WTC11 (cell line): ENCODE data around the gene GNAI1. TPM values are rescaled to one million over a fixed set of nuclear protein-coding genes. Genes with fewer than 3 reads are reported as not detected.

ENCODE experiments used
- ATAC-seq: fragments of 200-7000 bp; cut with Tn5 transposase; 2 replicates; pipeline ENCODE4 v1.10.0; 2021; ENCODE audit warnings: mild to moderate bottlenecking, moderate library complexity
- CTCF ChIA-PET: fragments of 300-600 bp; sonication (Branson Sonifier 250); formaldehyde crosslinking; loops from one replicate; lab custom pipeline; 2021; ENCODE audit warnings: antibody characterized with exemption; lab: Charles Lee
- POLR2A ChIA-PET: fragments of 350-600 bp; sonication (Branson Sonifier 250); formaldehyde crosslinking; loops from one replicate; lab custom pipeline; 2021; ENCODE audit warnings: antibody characterized with exemption; lab: Charles Lee
- DNase-seq: peaks from one replicate; pipeline ENCODE4 v3.0.0; 2021; ENCODE audit warnings: low spot score
- H3K27ac Mint-ChIP-seq: 2 replicates; pipeline ENCODE4 v1.8.0; 2021; ENCODE audit warnings: mixed read lengths
- H3K27me3 Mint-ChIP-seq: 2 replicates; pipeline ENCODE4 v1.8.0; 2021; ENCODE audit warnings: low read depth, mild to moderate bottlenecking, moderate library complexity, mixed read lengths
- H3K36me3 Mint-ChIP-seq: 2 replicates; pipeline ENCODE4 v1.8.0; 2021; ENCODE audit warnings: mixed read lengths
- H3K4me1 Mint-ChIP-seq: 2 replicates; pipeline ENCODE4 v1.8.0; 2022; ENCODE audit warnings: mixed read lengths
- H3K4me3 Mint-ChIP-seq: 2 replicates; pipeline ENCODE4 v1.8.0; 2021; ENCODE audit warnings: mild to moderate bottlenecking, moderate library complexity, mixed read lengths
- H3K9me3 Mint-ChIP-seq: 2 replicates; pipeline ENCODE4 v1.8.0; 2021; ENCODE audit warnings: mixed read lengths
- ATF2 ChIP-seq: sonication (generic); formaldehyde crosslinking; IDR thresholded peaks from 2 replicates; pipeline ENCODE4 v1.8.1; 2022; ENCODE audit warnings: low read depth, missing genetic modification reagents, borderline replicate concordance
- CBFB ChIP-seq: sonication (generic); formaldehyde crosslinking; IDR thresholded peaks from 2 replicates; pipeline ENCODE4 v1.8.1; 2022; ENCODE audit warnings: mild to moderate bottlenecking, low read depth, missing genetic modification reagents
- ELF4 ChIP-seq: sonication (generic); formaldehyde crosslinking; IDR thresholded peaks from 2 replicates; pipeline ENCODE4 v1.8.1; 2022; ENCODE audit warnings: low read depth, mild to moderate bottlenecking, moderate library complexity, missing genetic modification reagents
- ESRRA ChIP-seq: sonication (generic); formaldehyde crosslinking; IDR thresholded peaks from 2 replicates; pipeline ENCODE4 v1.8.1; 2022; ENCODE audit warnings: mild to moderate bottlenecking, missing genetic modification reagents, borderline replicate concordance
- FOXK1 ChIP-seq: sonication (generic); formaldehyde crosslinking; IDR thresholded peaks from 2 replicates; pipeline ENCODE4 v1.8.0; 2022; ENCODE audit warnings: mild to moderate bottlenecking, moderate library complexity, missing genetic modification reagents
- FOXP1 ChIP-seq: sonication (generic); formaldehyde crosslinking; IDR thresholded peaks from 2 replicates; pipeline ENCODE4 v1.8.0; 2022; ENCODE audit warnings: missing genetic modification reagents, mild to moderate bottlenecking, moderate library complexity, borderline replicate concordance
- GRHL2 ChIP-seq: fragments of 250-450 bp; sonication (Bioruptor Pico); IDR thresholded peaks from 2 replicates; pipeline ENCODE4 v1.8.0; 2022; ENCODE audit warnings: mild to moderate bottlenecking, moderate library complexity; ENCODE audit not compliant: insufficient replicate concordance, severe bottlenecking
- NR1H2 ChIP-seq: sonication (generic); formaldehyde crosslinking; IDR thresholded peaks from 2 replicates; pipeline ENCODE4 v1.9.0; 2021; ENCODE audit warnings: mild to moderate bottlenecking, moderate library complexity, missing genetic modification reagents
- NR2C2 ChIP-seq: sonication (generic); formaldehyde crosslinking; IDR thresholded peaks from 2 replicates; pipeline ENCODE4 v1.8.0; 2022; ENCODE audit warnings: mild to moderate bottlenecking, missing genetic modification reagents
- PRRX2 ChIP-seq: fragments of 250-450 bp; sonication (Bioruptor Pico); IDR thresholded peaks from 2 replicates; pipeline ENCODE4 v1.8.0; 2021; ENCODE audit warnings: mild to moderate bottlenecking
- RORB ChIP-seq: fragments of 250-450 bp; sonication (Bioruptor Pico); IDR thresholded peaks from 2 replicates; pipeline ENCODE4 v1.9.0; 2021; ENCODE audit warnings: mild to moderate bottlenecking
- TP53 ChIP-seq: sonication (generic); formaldehyde crosslinking; IDR thresholded peaks from 2 replicates; pipeline ENCODE4 v1.8.1; 2023; ENCODE audit warnings: mild to moderate bottlenecking, missing genetic modification reagents
- ZBTB21 ChIP-seq: sonication (generic); formaldehyde crosslinking; IDR thresholded peaks from 2 replicates; pipeline ENCODE4 v1.8.1; 2023; ENCODE audit warnings: mild to moderate bottlenecking, missing genetic modification reagents, borderline replicate concordance
- ZNF138 ChIP-seq: sonication (generic); formaldehyde crosslinking; conservative IDR thresholded peaks from 2 replicates; pipeline ENCODE4 v1.8.1; 2022; ENCODE audit warnings: mild to moderate bottlenecking, moderate library complexity, missing genetic modification reagents
- ZNF532 ChIP-seq: fragments of 250-450 bp; sonication (Bioruptor Pico); IDR thresholded peaks from 2 replicates; pipeline ENCODE4 v1.9.0; 2021; ENCODE audit warnings: mild to moderate bottlenecking, borderline replicate concordance
- ZNF671 ChIP-seq: fragments of 250-450 bp; sonication (Bioruptor Pico); IDR thresholded peaks from 2 replicates; pipeline ENCODE4 v1.8.0; 2021; ENCODE audit warnings: mild to moderate bottlenecking
- ZSCAN18 ChIP-seq: fragments of 250-450 bp; sonication (Bioruptor Pico); IDR thresholded peaks from 2 replicates; pipeline ENCODE4 v2.1.2; 2022; ENCODE audit warnings: mild to moderate bottlenecking, moderate library complexity
- total RNA-seq: library from RNA; stranded (reverse); gene quantifications from 3 replicates; pipeline ENCODE4 v1.2.3, GENCODE V29; 2021

The GNAI1 gene
- total RNA-seq, 1 experiment from 2014 or later: 26.7 TPM

GRCh38 chr7:80106498-80107113 is 28.0 kb upstream of the GNAI1 start:
- Mint-ChIP-seq H3K4me3 (no peak overlapping the region), H3K36me3 (no peaks in the 10 kb centered on the region), H3K4me1 (peaks cover 22% of the 10 kb centered on the region), H3K27ac (no peak overlapping the region), H3K9me3 (peaks cover 4% of the 10 kb centered on the region; the same call in 1 of the 2 replicates), H3K27me3 (no peaks in the 10 kb centered on the region)
- ChIA-PET CTCF (interaction anchor here (0.8 kb wide), 1 partner anchor 21 kb away, joined by 3 read pairs; no protein-coding TSS in a partner anchor), POLR2A (no interaction called here)
- ATAC-seq: no peak
- no peak for DNase-seq
- TF ChIP-seq TP53 (CRISPR knock-in tag) (no peak), ZBTB21 (CRISPR knock-in tag) (no peak), ATF2 (CRISPR knock-in tag) (no peak)

- DNase-seq (no peak), ATAC-seq (no peak)
- CTCF ChIA-PET: interaction anchor here (0.8 kb wide), 1 partner anchor 20 kb away, joined by 3 read pairs; no protein-coding TSS in a partner anchor
- Mint-ChIP-seq H3K4me3 (no peak overlapping the region), H3K27me3 (no peaks in the 10 kb centered on the region), H3K27ac (no peak overlapping the region), H3K36me3 (no peaks in the 10 kb centered on the region), H3K9me3 (peaks cover 4% of the 10 kb centered on the region; the same call in 1 of the 2 replicates), H3K4me1 (peaks cover 22% of the 10 kb centered on the region)
- POLR2A ChIA-PET: no interaction called here
- no peak for TF ChIP-seq GRHL2 (CRISPR knock-in tag)
These were observed 27.4 kb upstream of the GNAI1 start for GRCh38 chr7:80107278-80107677.

GRCh38 chr7:80110376-80110775 is 24.3 kb upstream of the GNAI1 start:
- no peak for DNase-seq
- no peaks in the 10 kb centered on the region for H3K36me3 Mint-ChIP-seq
- CTCF ChIA-PET: no interaction called here
- no peaks in the 10 kb centered on the region for H3K27me3 Mint-ChIP-seq
- POLR2A ChIA-PET: interaction anchor here (0.7 kb wide), 1 partner anchor 39 kb away, joined by 3 read pairs; no protein-coding TSS in a partner anchor
- H3K9me3 Mint-ChIP-seq: peaks cover 5% of the 10 kb centered on the region; the same call in 1 of the 2 replicates
- peaks cover 22% of the 10 kb centered on the region for H3K4me1 Mint-ChIP-seq
- TF ChIP-seq ELF4 (CRISPR knock-in tag) (no peak), FOXK1 (CRISPR knock-in tag) (no peak), RORB (CRISPR knock-in tag) (no peak), ZNF138 (CRISPR knock-in tag) (no peak), ESRRA (CRISPR knock-in tag) (no peak), ZNF671 (CRISPR knock-in tag) (no peak), ZNF532 (CRISPR knock-in tag) (no peak), PRRX2 (CRISPR knock-in tag) (no peak), NR2C2 (CRISPR knock-in tag) (no peak), ZSCAN18 (CRISPR knock-in tag) (no peak), CBFB (CRISPR knock-in tag) (no peak), FOXP1 (CRISPR knock-in tag) (no peak), NR1H2 (no peak)
- no peak overlapping the region for H3K4me3 Mint-ChIP-seq
- no peak overlapping the region for H3K27ac Mint-ChIP-seq
- no peak for ATAC-seq
